CD4-positive, alpha-beta T cell treated with Interleukin-2 at 100 ng/mL for 4 hours (primary cell): ENCODE measurements around the gene KLHL22.
"Not testable (repeated sequence)": the region's sequence is repeated elsewhere in the genome, so short reads cannot be mapped to it uniquely, and the experiment has no call there.

Experiments
- DNase-seq: peaks from one replicate; pipeline ENCODE4 v3.0.0-alpha.2; 2020; ENCODE audit warnings: low spot score

The KLHL22 gene

DNA sequence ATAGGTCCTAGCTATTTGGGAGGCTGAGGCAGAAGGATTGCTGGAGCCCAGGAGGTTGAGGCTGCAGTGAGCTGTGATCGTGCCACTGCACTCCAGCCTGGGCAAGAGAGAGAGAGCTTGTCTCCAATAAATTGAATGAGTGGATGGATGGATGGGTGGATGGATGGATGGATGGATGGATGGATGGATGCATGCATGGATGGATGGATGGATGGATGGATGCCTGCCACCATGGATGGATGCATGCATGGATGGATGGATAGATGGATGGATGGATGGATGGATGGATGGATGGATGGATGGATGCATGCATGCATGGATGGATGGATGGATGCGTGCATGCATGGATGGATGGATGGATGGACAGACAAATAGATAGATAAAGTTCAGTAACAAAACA lies 25.1 kb downstream of the KLHL22 start:
- DNase-seq = not testable (repeated sequence)

DNA sequence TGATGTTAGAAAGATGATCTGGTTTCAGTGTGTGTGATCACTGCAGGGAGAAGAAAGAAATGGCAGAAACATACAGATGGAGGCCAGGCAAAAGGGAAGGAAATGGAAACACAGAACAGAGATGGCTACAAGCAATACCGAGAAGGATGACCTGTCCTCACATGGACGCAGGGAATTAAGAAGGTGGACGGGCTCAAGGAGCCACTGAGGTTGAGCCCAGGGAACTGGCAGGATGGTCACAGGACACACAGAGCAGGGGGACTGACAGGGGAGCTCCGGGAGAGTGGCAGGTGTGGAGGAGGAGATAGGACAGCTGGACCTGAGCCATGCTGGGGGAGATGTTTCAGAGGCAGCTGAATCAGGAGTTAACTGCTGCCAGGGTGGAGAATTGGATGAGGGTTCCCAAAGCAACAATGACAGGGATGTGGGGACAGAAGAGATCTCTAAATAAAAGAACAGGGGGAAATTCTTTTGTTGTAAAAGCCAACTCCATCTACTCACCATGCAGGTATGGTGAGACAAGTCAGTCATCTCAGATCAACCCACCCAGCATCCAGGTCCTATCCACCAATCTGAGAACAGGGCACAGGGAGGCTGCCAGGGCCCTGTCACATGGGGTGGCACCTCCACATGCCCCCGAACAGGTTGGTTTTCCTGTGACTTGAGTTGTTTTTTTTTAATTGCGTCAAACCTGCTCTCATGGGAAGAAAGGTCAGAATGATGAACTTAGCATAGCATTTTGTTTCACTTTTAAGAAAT lies 26.3 kb downstream of the KLHL22 start:
- no peak for DNase-seq

DNA sequence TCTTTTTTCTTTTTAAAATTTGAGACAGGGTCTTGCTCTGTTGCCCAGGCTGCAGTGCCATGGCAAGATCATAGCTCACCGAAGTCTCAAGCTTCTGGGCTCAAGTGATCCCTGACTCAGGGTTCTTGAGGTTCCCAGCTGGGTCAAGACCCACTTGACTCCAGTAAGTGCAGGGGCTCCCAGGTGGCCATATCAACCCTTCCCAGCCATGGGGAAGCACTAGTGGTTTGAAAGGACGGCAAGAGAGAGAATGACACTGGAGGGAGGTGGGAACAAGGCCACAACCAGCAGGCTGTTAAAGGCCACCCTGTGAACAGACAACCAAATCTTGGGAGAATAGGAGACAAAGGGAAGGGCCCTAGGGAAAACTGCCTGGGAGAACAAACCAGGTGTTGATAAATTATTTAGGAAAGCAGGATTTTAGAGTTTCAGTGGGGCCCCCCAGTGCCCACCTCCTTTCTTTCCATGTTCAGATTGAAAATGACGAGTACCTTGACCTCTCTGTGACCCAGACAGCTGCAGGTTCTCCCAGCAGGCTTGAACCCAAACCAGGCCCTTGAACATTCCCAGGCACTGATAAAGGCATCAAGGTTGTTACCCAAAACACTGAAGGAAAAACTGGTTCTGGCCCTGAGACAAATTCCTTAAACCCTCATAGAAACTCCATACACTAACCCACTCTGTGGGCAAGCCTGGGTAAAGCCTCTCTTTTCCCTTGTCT lies 28.8 kb downstream of the KLHL22 start:
- no peak for DNase-seq

DNA sequence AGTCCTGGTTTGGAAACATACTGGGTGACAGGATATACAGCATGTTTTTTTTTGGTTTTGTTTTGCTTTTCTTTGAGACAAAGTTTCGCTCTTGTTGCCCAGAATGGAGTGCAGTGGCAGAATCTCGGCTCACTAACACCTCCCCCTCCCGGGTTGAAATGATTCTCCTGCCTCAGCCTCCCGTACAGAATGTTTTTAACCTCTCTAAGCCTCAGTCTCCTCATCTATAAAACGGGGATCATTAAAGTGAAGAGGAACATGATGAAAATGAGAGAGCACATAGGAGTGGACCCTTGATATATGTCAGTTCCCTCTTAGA lies 29.9 kb downstream of the KLHL22 start:
- no peak for DNase-seq

DNA sequence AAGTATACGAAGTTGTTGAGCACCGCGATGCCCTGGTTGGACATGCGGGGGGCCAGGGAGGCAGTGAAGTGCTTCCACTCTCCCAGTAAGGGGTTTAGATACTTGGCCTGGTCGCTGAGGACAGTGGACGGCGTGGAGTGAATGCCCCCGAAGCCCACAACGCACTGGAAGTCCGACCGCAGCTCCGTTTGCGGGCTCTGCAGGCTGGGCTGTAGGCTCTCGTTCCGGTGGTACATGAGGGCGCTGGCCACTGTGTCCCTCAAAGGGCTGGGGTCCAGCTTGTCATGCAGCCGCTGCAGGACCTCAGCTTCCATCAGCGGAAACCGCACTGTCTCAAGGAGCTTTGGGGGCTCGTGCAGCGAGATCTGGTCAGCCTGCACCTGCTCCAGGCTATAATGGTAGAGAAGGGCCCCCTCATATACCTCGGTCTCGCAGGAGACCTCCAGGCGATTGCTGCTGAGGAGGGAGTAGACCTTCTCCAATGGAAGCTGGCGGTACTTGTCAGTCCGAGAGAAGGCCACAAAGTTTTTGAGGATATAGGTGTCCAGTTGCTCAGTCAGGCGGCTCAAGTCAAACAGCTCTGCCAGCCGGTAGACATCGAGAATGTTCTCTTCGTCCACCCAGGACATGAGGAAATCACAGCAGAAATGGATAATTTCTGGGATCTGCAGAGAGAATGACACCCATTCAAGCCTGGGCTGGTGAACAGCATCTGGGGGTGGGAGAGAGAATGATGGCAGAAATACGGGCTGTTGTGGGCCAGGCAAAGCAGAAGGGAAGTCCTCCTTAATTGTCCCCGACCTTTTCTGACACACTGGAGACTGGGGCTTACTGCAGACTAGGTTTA lies 30.5 kb downstream of the KLHL22 start:
- no peak for DNase-seq

DNA sequence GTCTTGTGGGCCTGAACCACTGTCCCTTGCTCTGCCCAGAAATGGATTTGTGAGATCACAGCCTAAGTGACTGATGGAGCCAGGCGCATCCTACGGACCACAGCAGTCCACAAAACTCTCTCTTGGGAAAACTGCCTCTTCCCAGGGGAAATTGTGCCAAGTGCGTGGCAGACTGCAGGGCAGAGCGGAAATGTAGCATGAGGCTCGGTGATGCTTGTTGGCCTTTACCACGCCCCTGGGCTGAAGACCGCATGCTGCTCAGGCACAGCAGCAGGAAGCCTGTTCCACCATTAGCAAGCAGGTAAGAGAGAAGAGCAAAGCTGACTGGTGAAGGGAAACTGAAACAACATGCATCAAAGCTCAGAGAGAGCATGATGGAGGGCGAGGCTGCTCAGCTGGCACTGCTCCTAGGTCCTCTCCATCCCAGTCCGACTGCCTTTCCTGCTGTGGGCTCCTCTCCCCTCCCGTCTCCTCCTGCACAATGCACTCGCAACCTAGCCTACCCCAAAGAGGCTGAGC lies 31.4 kb downstream of the KLHL22 start:
- DNase-seq = peak; percentile 71

DNA sequence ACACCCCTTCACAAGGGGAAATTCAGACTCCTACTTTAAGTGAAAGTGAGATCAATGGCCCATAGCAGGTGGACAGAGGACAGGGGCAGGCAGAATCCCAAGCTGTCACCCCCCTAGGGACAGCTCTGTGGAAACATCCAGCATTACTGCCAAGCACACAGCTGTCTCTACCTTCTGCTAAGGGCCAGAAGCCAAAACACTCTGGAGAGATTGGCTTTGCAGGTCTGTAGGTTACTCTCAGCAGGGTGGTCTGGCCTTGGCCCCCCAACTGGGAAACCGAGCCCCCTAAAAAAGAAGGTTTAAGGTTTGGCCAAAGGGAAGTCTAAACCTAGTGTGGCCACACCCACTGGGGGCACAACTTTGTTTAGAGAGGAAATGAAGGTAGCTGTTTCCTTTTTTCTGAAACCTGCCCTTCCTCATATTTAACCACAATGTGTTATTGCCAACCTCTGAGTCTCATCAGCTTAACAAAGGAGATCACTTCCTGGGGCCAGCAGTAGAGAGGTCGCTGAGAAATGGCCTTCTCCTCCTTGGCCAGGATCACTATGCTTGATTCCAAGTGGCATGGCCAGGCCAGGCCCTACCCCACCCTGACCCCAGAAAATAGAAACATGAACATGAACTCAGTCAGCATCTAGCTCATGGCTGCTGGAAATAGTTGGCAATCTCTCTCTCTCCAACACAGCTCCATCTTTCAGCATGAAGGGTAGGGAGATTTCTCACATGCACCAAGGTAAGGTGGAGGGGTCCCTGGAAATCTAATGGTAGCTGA lies 32.1 kb downstream of the KLHL22 start:
- DNase-seq = peak; percentile 64

DNA sequence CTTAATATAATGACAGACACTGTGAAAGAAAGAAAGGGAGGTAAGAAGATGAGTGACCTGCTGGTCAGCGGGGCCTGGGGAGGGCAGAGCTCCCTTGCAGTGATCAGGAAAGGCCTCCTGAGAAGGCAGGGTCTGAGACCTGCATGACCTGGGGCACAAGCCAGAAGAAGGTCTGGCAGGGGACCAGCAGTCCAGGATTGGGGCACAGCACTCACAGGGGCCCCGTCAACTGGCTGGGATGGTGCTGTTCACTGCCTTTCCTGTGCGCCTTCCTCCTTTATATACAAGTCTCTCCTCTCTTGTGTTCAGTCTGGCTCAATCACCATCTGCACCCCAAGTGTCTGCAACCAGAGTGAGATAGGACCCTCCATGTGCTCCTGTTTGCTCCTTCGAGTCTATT lies 35.7 kb downstream of the KLHL22 start:
- no peak for DNase-seq

DNA sequence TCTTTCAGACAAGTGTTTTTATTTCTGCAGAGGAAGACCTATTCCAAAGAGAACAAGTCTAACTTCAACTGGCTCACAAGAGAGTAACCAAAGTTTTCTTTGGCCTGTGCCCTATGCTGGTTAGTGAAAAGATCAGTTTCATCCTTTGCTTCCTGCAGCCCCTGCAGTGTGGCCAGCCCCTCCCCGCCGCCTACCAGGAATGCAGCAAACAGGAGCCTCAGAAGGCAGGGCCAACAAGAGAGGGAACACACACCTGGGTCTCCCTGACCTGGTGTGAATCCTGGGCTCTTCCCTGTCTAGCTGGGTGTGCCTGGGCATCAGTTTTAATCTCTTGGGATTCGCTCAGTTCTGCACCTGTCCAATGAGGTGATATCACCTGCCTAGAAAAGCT lies 36.4 kb downstream of the KLHL22 start:
- DNase-seq = no peak

DNA sequence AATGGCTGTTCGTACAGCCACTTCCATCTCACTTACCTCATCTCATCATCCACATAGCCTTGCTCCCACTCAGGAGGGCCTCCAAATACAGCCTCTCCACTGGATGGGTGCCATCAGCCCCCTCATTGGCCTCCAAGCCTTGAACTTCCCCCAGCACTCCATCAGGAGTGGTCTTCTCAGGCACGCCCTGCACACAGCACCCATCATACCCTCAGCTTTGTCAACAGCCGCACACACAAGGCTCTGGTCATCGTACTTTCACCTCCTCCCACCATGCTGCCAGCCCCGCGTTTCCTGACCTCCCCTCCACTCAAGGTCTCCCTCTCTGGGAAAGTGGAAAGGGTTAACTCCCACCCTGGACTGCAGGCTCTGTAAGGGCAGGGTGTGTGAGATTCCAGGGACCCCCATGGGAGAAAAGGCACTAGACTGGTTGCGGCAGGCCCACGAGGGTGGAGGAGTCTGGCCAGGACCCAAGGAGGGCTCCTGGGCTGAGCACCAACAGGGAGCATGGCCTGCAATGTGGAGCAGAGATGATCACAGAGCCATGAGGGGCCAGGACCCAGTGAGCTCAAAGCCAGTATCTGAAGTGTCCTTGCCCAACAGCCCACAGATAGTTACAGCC lies 37.0 kb downstream of the KLHL22 start:
- DNase-seq = no peak

DNA sequence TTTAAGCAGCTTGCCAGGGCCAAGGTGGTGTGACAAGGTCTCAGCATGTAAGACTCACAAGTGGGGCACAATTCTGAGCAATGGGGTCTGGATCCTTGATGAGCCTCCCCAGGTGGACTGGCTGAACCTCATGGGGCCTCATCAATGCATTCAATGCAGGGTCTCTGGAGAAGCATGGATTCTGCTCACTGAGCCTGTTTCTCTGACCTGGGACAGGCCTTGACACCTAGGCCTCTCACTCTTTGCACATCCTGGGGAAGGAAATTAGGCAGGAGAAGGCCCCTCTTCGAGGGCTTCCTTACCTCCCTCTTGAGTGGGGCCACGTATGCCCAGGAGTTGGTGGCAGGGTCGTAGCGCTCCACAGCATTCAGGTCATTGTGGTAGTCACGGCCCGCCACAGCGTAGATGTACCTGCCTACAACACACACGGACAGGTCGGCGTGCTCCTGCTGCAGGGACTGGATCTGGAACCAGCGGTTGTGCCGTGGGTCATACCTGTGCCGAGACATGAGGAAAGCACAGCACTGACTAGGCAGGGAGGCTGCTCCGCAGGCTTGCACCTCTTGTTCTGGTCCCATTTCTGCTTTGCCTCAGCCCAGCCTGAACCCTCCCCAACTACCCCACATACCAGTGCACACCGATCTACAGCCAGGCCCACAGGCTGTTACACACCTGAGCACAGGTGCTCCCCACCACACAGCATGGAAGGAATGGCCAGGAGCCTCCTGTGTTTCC lies 37.9 kb downstream of the KLHL22 start:
- no peak for DNase-seq

DNA sequence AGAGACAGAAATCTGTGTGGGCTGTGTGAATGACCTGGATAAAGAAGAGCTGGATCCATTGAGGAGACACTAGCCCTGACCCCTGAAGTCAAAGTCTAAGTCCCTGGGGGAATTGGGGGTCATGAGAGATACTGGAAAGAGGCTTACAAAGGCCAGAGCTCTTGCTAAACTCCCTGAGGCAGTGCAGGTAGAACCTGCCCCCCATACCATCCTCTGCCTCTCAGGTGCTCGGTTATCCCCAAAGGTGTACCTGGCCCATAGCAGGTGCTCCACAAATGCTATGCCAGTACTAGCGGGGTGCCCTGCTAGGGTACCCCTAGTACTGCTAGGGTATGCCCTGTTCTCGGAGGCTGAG lies 38.9 kb downstream of the KLHL22 start:
- no peak for DNase-seq

DNA sequence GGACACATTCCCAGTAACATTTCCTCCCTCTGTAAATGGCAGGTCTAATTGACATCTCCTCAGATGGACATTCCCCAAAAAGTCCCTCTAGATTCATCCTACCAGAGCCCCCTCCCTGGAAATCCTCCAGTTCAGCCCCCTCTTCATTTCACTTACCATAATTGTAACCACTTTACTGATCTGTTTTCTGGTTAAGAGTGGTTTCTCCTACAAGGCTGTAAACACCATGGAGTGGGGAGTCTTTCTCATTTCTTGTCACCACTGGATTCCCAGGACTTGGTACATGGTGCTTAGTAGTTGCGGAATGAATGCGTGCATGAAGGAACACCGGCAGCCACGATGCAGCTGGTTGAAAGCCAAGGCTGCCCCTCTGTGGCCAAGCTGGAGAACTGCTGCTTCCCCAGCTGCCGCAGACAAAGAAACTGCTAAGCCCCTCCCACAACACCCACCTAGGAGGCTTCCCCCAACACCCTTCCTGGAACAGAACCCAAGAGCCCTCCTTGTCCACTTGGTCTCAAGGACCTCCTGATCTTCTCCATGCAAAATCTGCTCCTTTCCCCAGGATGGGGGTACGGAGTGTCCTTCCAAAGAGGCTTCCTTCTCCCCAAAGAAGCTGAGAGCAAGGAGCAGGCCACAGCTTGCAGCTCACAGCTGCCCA lies 39.4 kb downstream of the KLHL22 start:
- DNase-seq = peak; percentile 78

DNA sequence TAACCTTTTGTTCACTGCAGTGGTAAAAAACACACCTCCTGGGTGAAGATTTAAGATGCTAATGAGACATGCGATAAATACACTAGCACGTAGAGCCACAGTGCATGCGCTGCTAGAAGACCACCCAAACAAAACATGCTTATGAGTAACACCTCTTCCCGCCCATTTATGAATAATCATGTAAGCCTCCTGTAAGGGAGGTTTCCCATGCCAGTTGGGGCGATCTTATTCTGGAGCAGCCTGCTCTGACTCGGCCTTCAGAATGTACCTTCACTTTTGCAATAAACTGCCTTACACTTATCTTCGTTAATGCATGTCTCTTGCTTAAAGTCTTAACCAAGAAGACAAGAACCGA lies 39.9 kb downstream of the KLHL22 start:
- DNase-seq = no peak

DNA sequence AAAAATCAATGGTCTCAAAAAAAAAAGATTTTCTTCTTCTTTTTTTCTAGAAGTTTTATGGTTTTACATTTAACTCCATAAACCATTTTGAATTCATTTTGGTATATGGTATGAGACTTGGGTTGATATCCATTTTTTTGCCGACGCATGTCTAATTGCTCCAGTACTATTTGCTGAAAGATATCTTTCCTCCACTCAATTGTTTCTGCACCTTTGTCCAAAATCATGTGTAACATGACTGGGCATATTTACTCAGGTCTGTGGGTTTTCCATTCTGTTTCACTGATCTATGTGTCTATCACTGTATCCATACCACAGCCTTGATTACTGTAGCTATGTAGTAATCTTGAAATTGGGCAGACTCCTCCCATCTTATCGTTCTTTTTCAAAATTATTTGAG lies 42.4 kb downstream of the KLHL22 start:
- DNase-seq = no peak

DNA sequence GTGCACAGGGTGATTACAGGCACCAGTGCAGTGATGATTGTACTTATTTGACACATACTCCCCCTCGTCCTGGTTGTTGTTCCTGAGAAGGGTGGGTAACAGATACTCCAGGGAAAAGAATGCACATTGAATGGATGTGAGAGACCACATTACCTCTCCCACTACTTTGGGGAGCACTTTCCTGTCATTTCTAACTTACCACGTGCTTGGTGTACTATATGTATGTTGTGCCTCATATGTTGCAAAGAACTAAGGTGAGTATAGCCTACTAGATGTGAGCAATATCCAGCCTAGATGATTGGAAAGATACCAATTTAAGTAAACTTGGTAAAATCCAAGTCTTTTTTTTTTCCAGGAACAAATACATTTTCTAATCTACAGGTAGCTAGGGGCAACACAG lies 43.7 kb downstream of the KLHL22 start:
- DNase-seq = no peak

DNA sequence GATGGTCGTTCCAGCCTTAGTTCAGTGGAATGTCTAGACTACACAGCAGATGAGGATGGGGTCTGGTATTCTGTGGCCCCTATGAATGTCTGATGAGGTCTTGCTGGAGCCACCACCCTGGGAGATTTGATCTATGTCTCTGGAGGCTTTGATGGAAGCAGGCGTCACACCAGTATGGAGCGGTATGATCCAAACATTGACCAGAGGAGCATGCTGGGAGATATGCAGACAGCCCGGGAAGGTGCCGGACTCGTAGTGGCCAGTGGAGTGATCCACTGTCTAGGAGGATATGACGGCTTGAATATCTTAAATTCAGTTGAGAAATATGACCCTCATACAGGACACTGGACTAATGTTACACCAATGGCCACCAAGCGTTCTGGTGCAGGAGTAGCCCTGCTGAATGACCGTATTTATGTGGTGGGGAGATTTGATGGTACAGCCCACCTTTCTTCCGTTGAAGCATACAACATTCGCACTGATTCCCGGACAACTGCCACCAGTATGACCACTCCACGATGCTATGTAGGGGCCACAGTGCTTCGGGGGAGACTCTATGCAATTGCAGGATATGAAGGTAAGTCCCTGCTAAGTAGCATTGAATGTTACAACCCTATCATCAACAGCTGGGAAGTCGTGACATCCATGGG lies 44.3 kb downstream of the KLHL22 start:
- DNase-seq = not testable (repeated sequence)

DNA sequence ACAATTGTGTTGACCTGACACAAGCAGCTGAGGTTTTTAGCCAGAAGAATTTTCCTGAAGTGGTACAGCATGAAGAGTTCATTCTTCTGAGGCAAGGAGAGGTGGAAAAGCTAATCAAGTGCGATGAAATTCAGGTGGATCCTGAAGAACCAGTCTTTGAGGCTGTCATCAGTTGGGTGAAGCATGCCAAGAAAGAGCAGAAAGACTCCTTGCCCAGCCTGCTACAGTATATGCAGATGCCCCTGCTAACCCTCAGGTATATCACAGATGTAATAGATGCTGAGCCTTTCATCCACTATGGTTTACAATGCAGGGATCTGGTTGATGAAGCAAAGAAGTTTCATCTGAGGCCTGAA lies 45.1 kb downstream of the KLHL22 start:
- DNase-seq = no peak

DNA sequence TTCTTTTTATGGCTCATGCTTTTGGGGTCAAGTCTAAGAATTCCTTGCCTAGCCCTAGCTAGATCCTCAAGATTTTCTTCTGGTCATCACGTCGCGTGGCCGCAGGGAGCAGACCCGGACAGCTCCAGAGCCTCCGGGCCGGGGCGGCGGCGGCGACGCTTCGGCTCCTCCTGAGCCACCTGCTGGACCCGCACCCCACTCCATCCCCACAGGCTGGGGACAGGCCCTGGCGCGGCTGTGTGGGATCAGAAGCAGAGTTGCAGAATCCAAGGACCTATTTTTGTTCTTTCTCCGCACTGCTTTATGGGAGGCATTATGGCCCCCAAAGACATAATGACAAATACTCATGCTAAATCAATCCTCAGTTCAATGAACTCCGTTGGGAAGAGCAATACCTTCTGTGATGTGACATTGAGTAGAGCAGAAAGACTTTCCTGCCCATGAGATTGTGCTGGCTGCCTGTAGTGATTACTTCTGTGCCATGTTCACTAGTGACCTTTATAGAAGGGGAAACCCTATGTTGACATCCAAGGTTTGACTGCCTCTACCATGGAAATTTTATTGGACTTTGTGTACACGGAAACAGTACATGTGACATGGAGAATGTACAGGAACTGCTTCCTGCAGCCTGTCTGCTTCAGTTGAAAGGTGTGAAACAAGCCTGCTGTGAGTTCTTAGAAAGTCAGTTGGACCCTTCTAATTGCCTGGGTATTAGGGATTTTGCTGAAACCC lies 45.6 kb downstream of the KLHL22 start:
- no peak for DNase-seq
